NCI-H82 (cell line): ENCODE results near the gene HSPG2.
A peak's percentile ranks its signal among the peaks of the same experiment; 100 is the strongest.
"Not testable (repeated sequence)": the region's sequence is repeated elsewhere in the genome, so short reads cannot be mapped to it uniquely, and the experiment has no call there.

Experiments used
- DNase-seq: peaks from one replicate; lab custom pipeline; 2025; lab: John Stamatoyannopoulos, UW

The HSPG2 gene

GRCh38 chr1:21783679-21784603 lies 153.2 kb downstream of the HSPG2 start:
- no peak for DNase-seq

- DNase-seq = peak; percentile 99
These were observed 154.0 kb downstream of the HSPG2 start, which contains the start of gene USP48 for GRCh38 chr1:21782868-21783678. Gene USP48, minus strand, starts transcription at chr1:21783149. Its CDS starts 192 bp downstream, at chr1:21782957.

- DNase-seq = peak; percentile 68
These were observed 154.7 kb downstream of the HSPG2 start for GRCh38 chr1:21782349-21782867.

GRCh38 chr1:21781815-21782348 lies 155.2 kb downstream of the HSPG2 start:
- peak; percentile 37 for DNase-seq

- no peak for DNase-seq
These were observed 157.2 kb downstream of the HSPG2 start for GRCh38 chr1:21779613-21780521.

- no peak for DNase-seq
These were observed 158.7 kb downstream of the HSPG2 start for GRCh38 chr1:21778405-21778727.

GRCh38 chr1:21776925-21777324 lies 160.2 kb downstream of the HSPG2 start:
- not testable (repeated sequence) for DNase-seq

- no peak for DNase-seq
These were observed 161.0 kb downstream of the HSPG2 start for GRCh38 chr1:21775985-21776562.

- DNase-seq = no peak
These were observed 161.6 kb downstream of the HSPG2 start for GRCh38 chr1:21775550-21775914.

- no peak for DNase-seq
These were observed 162.1 kb downstream of the HSPG2 start for GRCh38 chr1:21774835-21775549.

GRCh38 chr1:21773585-21773984 lies 163.5 kb downstream of the HSPG2 start:
- DNase-seq = no peak
